OCI-LY7 (cell line): ENCODE data around the gene PHACTR4.

ENCODE experiments used
- EZH2phosphoT487 ChIP-seq: fragments of 200-600 bp; sonication (generic); IDR thresholded peaks from 2 replicates; pipeline ENCODE4 v1.6.1; 2018; ENCODE audit warnings: low read depth, borderline replicate concordance, mild to moderate bottlenecking, mixed run types, antibody characterized with exemption, low read length, moderate library complexity, mixed read lengths
- TF ChIP-seq, protein P1 (sequence below): fragments of 200-600 bp; sonication (generic); conservative IDR thresholded peaks from 2 replicates; pipeline ENCODE4 v1.5.1; 2014; ENCODE audit warnings: mild to moderate bottlenecking, antibody characterized with exemption, low read length, moderate library complexity, mixed read lengths

DNA sequence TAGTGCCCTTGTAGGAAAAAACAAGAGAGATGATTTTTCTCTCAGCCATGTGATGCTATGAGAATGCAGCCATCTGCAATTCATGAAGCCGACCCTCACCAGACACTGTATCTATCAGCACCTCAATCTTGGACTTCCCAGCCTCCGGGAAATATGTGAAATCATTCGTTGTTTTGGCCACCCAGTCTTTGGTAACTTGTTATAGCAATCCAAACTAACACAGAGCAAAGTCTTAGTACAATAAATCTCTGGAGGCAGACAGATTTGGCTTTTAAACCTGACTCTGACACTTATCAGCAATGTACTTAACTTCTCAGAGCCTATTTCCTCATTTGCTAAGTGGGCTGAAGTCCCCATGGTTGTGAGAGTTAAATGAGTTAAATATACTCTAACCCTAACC lies 45.8 kb upstream of the PHACTR4 start:
- TF ChIP-seq, protein P1, sequence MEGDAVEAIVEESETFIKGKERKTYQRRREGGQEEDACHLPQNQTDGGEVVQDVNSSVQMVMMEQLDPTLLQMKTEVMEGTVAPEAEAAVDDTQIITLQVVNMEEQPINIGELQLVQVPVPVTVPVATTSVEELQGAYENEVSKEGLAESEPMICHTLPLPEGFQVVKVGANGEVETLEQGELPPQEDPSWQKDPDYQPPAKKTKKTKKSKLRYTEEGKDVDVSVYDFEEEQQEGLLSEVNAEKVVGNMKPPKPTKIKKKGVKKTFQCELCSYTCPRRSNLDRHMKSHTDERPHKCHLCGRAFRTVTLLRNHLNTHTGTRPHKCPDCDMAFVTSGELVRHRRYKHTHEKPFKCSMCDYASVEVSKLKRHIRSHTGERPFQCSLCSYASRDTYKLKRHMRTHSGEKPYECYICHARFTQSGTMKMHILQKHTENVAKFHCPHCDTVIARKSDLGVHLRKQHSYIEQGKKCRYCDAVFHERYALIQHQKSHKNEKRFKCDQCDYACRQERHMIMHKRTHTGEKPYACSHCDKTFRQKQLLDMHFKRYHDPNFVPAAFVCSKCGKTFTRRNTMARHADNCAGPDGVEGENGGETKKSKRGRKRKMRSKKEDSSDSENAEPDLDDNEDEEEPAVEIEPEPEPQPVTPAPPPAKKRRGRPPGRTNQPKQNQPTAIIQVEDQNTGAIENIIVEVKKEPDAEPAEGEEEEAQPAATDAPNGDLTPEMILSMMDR, result no peak
- no peak for TF ChIP-seq EZH2phosphoT487
